WTC11 (cell line): ENCODE results near the gene NES. TPM values are rescaled to one million over a fixed set of nuclear protein-coding genes. Genes with fewer than 3 reads are reported as not detected.

Experiments
- AR ChIP-seq: fragments of 250-450 bp; sonication (Bioruptor Pico); IDR thresholded peaks from 2 replicates; pipeline ENCODE4 v1.9.0; 2021; ENCODE audit warnings: mild to moderate bottlenecking
- E2F1 ChIP-seq: sonication (generic); formaldehyde crosslinking; IDR thresholded peaks from 2 replicates; pipeline ENCODE4 v1.8.0; 2022; ENCODE audit warnings: mild to moderate bottlenecking, missing genetic modification reagents
- EMX1 ChIP-seq: fragments of 250-450 bp; sonication (Bioruptor Pico); IDR thresholded peaks from 2 replicates; pipeline ENCODE4 v1.8.0; 2021; ENCODE audit warnings: mild to moderate bottlenecking
- ETV6 ChIP-seq: sonication (generic); formaldehyde crosslinking; IDR thresholded peaks from 2 replicates; pipeline ENCODE4 v1.8.1; 2022; ENCODE audit warnings: mild to moderate bottlenecking, missing genetic modification reagents
- FOXP4 ChIP-seq: sonication (generic); formaldehyde crosslinking; IDR thresholded peaks from 2 replicates; pipeline ENCODE4 v1.8.0; 2022; ENCODE audit warnings: mild to moderate bottlenecking, missing genetic modification reagents
- GABPB1 ChIP-seq: sonication (generic); formaldehyde crosslinking; IDR thresholded peaks from 2 replicates; pipeline ENCODE4 v1.8.1; 2023; ENCODE audit warnings: mild to moderate bottlenecking, missing genetic modification reagents
- IRF2 ChIP-seq: sonication (generic); formaldehyde crosslinking; IDR thresholded peaks from 2 replicates; pipeline ENCODE4 v1.8.0; 2022; ENCODE audit warnings: low read depth, missing genetic modification reagents, borderline replicate concordance
- JAZF1 ChIP-seq: fragments of 250-450 bp; sonication (Bioruptor Pico); IDR thresholded peaks from 2 replicates; pipeline ENCODE4 v1.9.0; 2021; ENCODE audit warnings: moderate library complexity, mild to moderate bottlenecking, inconsistent platforms
- NFE2L1 ChIP-seq: sonication (generic); formaldehyde crosslinking; IDR thresholded peaks from 2 replicates; pipeline ENCODE4 v1.8.1; 2023; ENCODE audit warnings: missing genetic modification reagents
- NFYB ChIP-seq: sonication (generic); formaldehyde crosslinking; conservative IDR thresholded peaks from 2 replicates; pipeline ENCODE4 v1.8.0; 2022; ENCODE audit warnings: low read depth, missing genetic modification reagents
- NR3C1 ChIP-seq: sonication (generic); formaldehyde crosslinking; conservative IDR thresholded peaks from 2 replicates; pipeline ENCODE4 v1.8.1; 2023; ENCODE audit warnings: low read depth, mild to moderate bottlenecking, missing genetic modification reagents
- PRRX2 ChIP-seq: fragments of 250-450 bp; sonication (Bioruptor Pico); IDR thresholded peaks from 2 replicates; pipeline ENCODE4 v1.8.0; 2021; ENCODE audit warnings: mild to moderate bottlenecking
- RELA ChIP-seq: sonication (generic); formaldehyde crosslinking; IDR thresholded peaks from 2 replicates; pipeline ENCODE4 v1.8.1; 2022; ENCODE audit warnings: missing genetic modification reagents, mild to moderate bottlenecking, borderline replicate concordance
- SMAD3 ChIP-seq: sonication (generic); formaldehyde crosslinking; IDR thresholded peaks from 2 replicates; pipeline ENCODE4 v1.8.0; 2022; ENCODE audit warnings: missing genetic modification reagents, mild to moderate bottlenecking, borderline replicate concordance
- SP1 ChIP-seq: sonication (generic); formaldehyde crosslinking; conservative IDR thresholded peaks from 2 replicates; pipeline ENCODE4 v1.8.1; 2022; ENCODE audit warnings: missing genetic modification reagents
- TEAD1 ChIP-seq: sonication (generic); formaldehyde crosslinking; IDR thresholded peaks from 2 replicates; pipeline ENCODE4 v1.8.0; 2022; ENCODE audit warnings: mild to moderate bottlenecking, missing genetic modification reagents
- ZBTB43 ChIP-seq: sonication (generic); formaldehyde crosslinking; IDR thresholded peaks from 2 replicates; pipeline ENCODE4 v1.8.1; 2023; ENCODE audit warnings: mild to moderate bottlenecking, missing genetic modification reagents
- ZNF121 ChIP-seq: sonication (generic); formaldehyde crosslinking; IDR thresholded peaks from 2 replicates; pipeline ENCODE4 v1.8.0; 2023; ENCODE audit warnings: missing genetic modification reagents
- ZNF232 ChIP-seq: sonication (generic); formaldehyde crosslinking; IDR thresholded peaks from 2 replicates; pipeline ENCODE4 v1.8.0; 2022; ENCODE audit warnings: mild to moderate bottlenecking, missing genetic modification reagents
- ZNF317 ChIP-seq: sonication (generic); formaldehyde crosslinking; IDR thresholded peaks from 2 replicates; pipeline ENCODE4 v1.8.1; 2023; ENCODE audit warnings: low read depth, mild to moderate bottlenecking, moderate library complexity, missing genetic modification reagents, borderline replicate concordance
- total RNA-seq: library from RNA; stranded (reverse); gene quantifications from 3 replicates; pipeline ENCODE4 v1.2.3, GENCODE V29; 2021
- TF ChIP-seq, protein P1 (sequence below): sonication (generic); formaldehyde crosslinking; IDR thresholded peaks from 2 replicates; pipeline ENCODE4 v1.8.1; 2023; ENCODE audit warnings: mild to moderate bottlenecking, missing genetic modification reagents, moderate library complexity
- TF ChIP-seq, protein P2 (sequence below): sonication (generic); formaldehyde crosslinking; conservative IDR thresholded peaks from 2 replicates; pipeline ENCODE4 v1.8.1; 2022; ENCODE audit warnings: mild to moderate bottlenecking, missing genetic modification reagents
- TF ChIP-seq, protein P3 (sequence below): sonication (generic); formaldehyde crosslinking; IDR thresholded peaks from 2 replicates; pipeline ENCODE4 v1.8.1; 2022; ENCODE audit warnings: mild to moderate bottlenecking, missing genetic modification reagents, moderate library complexity, borderline replicate concordance
- TF ChIP-seq, protein P4 (sequence below): fragments of 200-600 bp; IDR thresholded peaks from 2 replicates; pipeline ENCODE4 v1.8.0; 2022; ENCODE audit warnings: antibody characterized with exemption

NES gene
- total RNA-seq, 1 experiment from 2014 or later = 127 TPM

- TF ChIP-seq ZBTB43 (CRISPR knock-in tag) (peak; percentile 56; the same call in 1 of the 2 replicates), ZNF317 (CRISPR knock-in tag) (no peak), ETV6 (peak; percentile 93), NR3C1 (CRISPR knock-in tag) (no peak), SMAD3 (CRISPR knock-in tag) (no peak), SP1 (no peak; the same call in 1 of the 2 replicates), PRRX2 (CRISPR knock-in tag) (no peak), TEAD1 (peak; percentile 59; the same call in 1 of the 2 replicates), IRF2 (CRISPR knock-in tag) (no peak), ZNF232 (CRISPR knock-in tag) (no peak), NFE2L1 (CRISPR knock-in tag) (no peak), FOXP4 (CRISPR knock-in tag) (peak; percentile 31; the same call in 1 of the 2 replicates), GABPB1 (CRISPR knock-in tag) (no peak), E2F1 (no peak), JAZF1 (CRISPR knock-in tag) (no peak), ZNF121 (CRISPR knock-in tag) (0 out of 2 replicates have a peak, but pooled peaks have one; percentile 1), RELA (CRISPR knock-in tag) (no peak), AR (CRISPR knock-in tag) (no peak), NFYB (no peak), EMX1 (CRISPR knock-in tag) (no peak)
- TF ChIP-seq, protein P1, sequence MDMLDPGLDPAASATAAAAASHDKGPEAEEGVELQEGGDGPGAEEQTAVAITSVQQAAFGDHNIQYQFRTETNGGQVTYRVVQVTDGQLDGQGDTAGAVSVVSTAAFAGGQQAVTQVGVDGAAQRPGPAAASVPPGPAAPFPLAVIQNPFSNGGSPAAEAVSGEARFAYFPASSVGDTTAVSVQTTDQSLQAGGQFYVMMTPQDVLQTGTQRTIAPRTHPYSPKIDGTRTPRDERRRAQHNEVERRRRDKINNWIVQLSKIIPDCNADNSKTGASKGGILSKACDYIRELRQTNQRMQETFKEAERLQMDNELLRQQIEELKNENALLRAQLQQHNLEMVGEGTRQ = no peak
- TF ChIP-seq, protein P2, sequence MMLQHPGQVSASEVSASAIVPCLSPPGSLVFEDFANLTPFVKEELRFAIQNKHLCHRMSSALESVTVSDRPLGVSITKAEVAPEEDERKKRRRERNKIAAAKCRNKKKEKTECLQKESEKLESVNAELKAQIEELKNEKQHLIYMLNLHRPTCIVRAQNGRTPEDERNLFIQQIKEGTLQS = no peak
- TF ChIP-seq, protein P3, sequence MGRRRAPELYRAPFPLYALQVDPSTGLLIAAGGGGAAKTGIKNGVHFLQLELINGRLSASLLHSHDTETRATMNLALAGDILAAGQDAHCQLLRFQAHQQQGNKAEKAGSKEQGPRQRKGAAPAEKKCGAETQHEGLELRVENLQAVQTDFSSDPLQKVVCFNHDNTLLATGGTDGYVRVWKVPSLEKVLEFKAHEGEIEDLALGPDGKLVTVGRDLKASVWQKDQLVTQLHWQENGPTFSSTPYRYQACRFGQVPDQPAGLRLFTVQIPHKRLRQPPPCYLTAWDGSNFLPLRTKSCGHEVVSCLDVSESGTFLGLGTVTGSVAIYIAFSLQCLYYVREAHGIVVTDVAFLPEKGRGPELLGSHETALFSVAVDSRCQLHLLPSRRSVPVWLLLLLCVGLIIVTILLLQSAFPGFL (CRISPR knock-in tag) = no peak
- TF ChIP-seq, protein P4, sequence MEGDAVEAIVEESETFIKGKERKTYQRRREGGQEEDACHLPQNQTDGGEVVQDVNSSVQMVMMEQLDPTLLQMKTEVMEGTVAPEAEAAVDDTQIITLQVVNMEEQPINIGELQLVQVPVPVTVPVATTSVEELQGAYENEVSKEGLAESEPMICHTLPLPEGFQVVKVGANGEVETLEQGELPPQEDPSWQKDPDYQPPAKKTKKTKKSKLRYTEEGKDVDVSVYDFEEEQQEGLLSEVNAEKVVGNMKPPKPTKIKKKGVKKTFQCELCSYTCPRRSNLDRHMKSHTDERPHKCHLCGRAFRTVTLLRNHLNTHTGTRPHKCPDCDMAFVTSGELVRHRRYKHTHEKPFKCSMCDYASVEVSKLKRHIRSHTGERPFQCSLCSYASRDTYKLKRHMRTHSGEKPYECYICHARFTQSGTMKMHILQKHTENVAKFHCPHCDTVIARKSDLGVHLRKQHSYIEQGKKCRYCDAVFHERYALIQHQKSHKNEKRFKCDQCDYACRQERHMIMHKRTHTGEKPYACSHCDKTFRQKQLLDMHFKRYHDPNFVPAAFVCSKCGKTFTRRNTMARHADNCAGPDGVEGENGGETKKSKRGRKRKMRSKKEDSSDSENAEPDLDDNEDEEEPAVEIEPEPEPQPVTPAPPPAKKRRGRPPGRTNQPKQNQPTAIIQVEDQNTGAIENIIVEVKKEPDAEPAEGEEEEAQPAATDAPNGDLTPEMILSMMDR = peak; percentile 95
Observed at GRCh38 chr1:156659988-156660751, 17.0 kb downstream of the NES start (continued).
